Upper lobe of left lung (tissue), 6 donors: ENCODE results near the gene UNC80. TPM values are rescaled to one million over a fixed set of nuclear protein-coding genes. Genes with fewer than 3 reads are reported as not detected.

ENCODE experiments used
- ATAC-seq, 2 donors: fragments of 200-7000 bp; cut with Tn5 transposase; one replicate each; pipeline ENCODE4 v1.9.1; 2022; ENCODE audit warnings: mild to moderate bottlenecking in 2 of 2, moderate library complexity in 2 of 2; ENCODE audit not compliant: low FRiP score in 2 of 2
- DNase-seq, 2 donors: peaks; one replicate each; pipeline ENCODE4 v3.0.0-alpha.2; 2019 to 2020
- H3K27ac ChIP-seq, 4 donors: fragments of 200-600 bp; sonication (generic); one replicate each; pipeline ENCODE4 v1.5.1; 2016 to 2019
- H3K27me3 ChIP-seq, 4 donors: fragments of 200-600 bp; sonication (generic); one replicate each; pipeline ENCODE4 v1.5.1; 2017 to 2019
- H3K36me3 ChIP-seq, 4 donors: fragments of 200-600 bp; sonication (generic); one replicate each; pipeline ENCODE4 v1.5.1; 2016 to 2019
- H3K4me1 ChIP-seq, 4 donors: fragments of 200-600 bp; sonication (generic); one replicate each; pipeline ENCODE4 v1.5.1; 2018 to 2019
- H3K4me3 ChIP-seq, 4 donors: fragments of 200-600 bp; sonication (generic); one replicate each; pipeline ENCODE4 v1.5.1; 2017 to 2019; ENCODE audit warnings: mild to moderate bottlenecking in 2 of 4, moderate library complexity in 1 of 4
- H3K9me3 ChIP-seq, 4 donors: fragments of 200-600 bp; sonication (generic); one replicate each; pipeline ENCODE4 v1.5.1; 2018 to 2019
- EP300 ChIP-seq, 4 donors: sonication (generic); formaldehyde crosslinking; IDR thresholded peaks; one replicate each; pipeline ENCODE4 v1.5.1; 2017; ENCODE audit warnings: antibody characterized with exemption in 4 of 4, control low read depth in 2 of 4
- POLR2A ChIP-seq, 4 donors: fragments of 450-650 bp; IDR thresholded peaks; one replicate each; pipeline ENCODE4 v1.5.1; 2016 to 2017; ENCODE audit warnings: antibody characterized with exemption in 4 of 4, mild to moderate bottlenecking in 2 of 4
- POLR2AphosphoS5 ChIP-seq, 2 donors: sonication (generic); formaldehyde crosslinking; IDR thresholded peaks; one replicate each; pipeline ENCODE4 v1.5.1; 2017; ENCODE audit warnings: antibody characterized with exemption in 2 of 2
- WGBS, 2 donors: methylation state at CpG; one replicate each; pipeline ENCODE4 v1.1.5; 2017 to 2018; 5-methylcytosine and 5-hydroxymethylcytosine counted together
- total RNA-seq, 6 donors: library from RNA; depleted of rRNA in 4 of 6; stranded (reverse); fragments of >200 nt in 4 of 6; gene quantifications; one replicate each; pipeline versions ENCODE4 v1.1.0 to v1.2.1, GENCODE V29; 2016 to 2021
- TF ChIP-seq, protein P1 (sequence below), 6 experiments: fragments of 450-650 bp in 4 of 6; fragments of 200-600 bp in 2 of 6; sonication (generic) in 2 of 6; IDR thresholded peaks; one replicate each; pipeline ENCODE4 v1.5.1; 2016 to 2019; ENCODE audit warnings: antibody characterized with exemption in 6 of 6
- donor health status: DM: no; HTN: no; CAD: no; lungs with moderate emphysema.
- donor health status: DM: no; HTN: yes; CAD: no; lungs with severe emphysema.

Gene UNC80
- total RNA-seq, 6 donors from 2014 or later: under 0.01 to 0.39 (median 0.13) TPM; not detected in 1

DNA sequence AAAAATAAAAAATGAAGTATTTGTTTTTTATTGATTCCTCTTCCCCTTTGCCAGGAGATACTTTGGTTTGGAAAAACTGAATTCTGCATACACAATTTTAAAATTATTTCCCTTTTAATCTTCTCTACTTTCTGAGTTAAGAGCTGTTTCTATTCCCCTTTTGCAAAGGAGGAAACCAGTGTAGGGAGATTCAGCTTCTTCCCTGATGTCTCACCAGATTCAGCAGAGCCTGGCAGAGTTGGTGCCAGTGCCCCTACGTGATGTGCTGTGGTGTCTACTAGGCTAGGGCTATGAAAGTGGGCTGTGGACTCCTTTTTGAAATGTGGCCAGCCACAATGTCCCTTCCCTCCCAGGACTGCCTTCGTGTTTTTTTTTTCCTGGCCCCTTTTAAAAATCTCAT, 233.2 kb downstream of the UNC80 start:
- WGBS, 2 donors: 68 to 85% methylated on average over 2 of the region's 2 CpGs
- ATAC-seq (no peak), DNase-seq (no peak)
- H3K27ac ChIP-seq: no peak overlapping the region
- no peak overlapping the region for H3K4me3 ChIP-seq
- H3K27me3 ChIP-seq: no peaks in the 10 kb centered on the region
- TF ChIP-seq POLR2A (IDR thresholded peaks at IDR 0.05) (no peak), EP300 (IDR thresholded peaks at IDR 0.05) (no peak), POLR2AphosphoS5 (IDR thresholded peaks at IDR 0.05) (no peak)
- TF ChIP-seq, protein P1, sequence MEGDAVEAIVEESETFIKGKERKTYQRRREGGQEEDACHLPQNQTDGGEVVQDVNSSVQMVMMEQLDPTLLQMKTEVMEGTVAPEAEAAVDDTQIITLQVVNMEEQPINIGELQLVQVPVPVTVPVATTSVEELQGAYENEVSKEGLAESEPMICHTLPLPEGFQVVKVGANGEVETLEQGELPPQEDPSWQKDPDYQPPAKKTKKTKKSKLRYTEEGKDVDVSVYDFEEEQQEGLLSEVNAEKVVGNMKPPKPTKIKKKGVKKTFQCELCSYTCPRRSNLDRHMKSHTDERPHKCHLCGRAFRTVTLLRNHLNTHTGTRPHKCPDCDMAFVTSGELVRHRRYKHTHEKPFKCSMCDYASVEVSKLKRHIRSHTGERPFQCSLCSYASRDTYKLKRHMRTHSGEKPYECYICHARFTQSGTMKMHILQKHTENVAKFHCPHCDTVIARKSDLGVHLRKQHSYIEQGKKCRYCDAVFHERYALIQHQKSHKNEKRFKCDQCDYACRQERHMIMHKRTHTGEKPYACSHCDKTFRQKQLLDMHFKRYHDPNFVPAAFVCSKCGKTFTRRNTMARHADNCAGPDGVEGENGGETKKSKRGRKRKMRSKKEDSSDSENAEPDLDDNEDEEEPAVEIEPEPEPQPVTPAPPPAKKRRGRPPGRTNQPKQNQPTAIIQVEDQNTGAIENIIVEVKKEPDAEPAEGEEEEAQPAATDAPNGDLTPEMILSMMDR (IDR thresholded peaks at IDR 0.05): no peak
- H3K9me3 ChIP-seq: no peaks in the 10 kb centered on the region
- H3K4me1 ChIP-seq: peaks cover 28 to 55% (median 36%) of the 10 kb centered on the region in 4 donors
- peaks cover 0 to 14% (median 0%) of the 10 kb centered on the region in 4 donors for H3K36me3 ChIP-seq

DNA sequence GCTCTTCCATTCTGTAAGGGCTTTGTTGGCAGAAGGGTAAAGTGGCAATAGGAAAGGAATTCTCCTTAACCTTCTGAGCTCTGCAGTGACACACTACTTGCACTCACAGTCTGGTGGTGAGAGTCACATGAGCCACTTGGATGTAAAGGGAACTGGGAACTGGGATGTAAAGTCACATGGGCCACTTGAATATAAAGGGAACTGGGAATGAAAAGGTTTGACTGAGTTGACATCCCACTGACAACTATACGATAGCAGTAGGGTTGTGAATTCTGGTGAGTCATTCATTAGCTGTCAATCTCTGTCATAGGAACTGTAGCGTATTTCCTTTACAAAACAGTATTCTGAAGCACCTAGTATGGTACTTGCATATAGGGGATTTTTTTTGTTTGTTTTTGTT, 236.3 kb downstream of the UNC80 start:
- no peaks in the 10 kb centered on the region for H3K9me3 ChIP-seq
- WGBS, 2 donors: 81% methylated on average over 2 of the region's 2 CpGs
- ATAC-seq (peak; percentile 53 to 73), DNase-seq (peak in 1 of 2 donors; percentile 56)
- H3K27me3 ChIP-seq: no peaks in the 10 kb centered on the region
- peaks cover 23 to 51% (median 31%) of the 10 kb centered on the region in 4 donors for H3K4me1 ChIP-seq
- H3K36me3 ChIP-seq: peaks cover 0 to 35% (median 6%) of the 10 kb centered on the region in 4 donors
- no peak overlapping the region for H3K4me3 ChIP-seq
- no peak for TF ChIP-seq POLR2AphosphoS5 (IDR thresholded peaks at IDR 0.05)
- TF ChIP-seq, protein P1 (IDR thresholded peaks at IDR 0.05): no peak
- no peak for TF ChIP-seq EP300 (IDR thresholded peaks at IDR 0.05)
- TF ChIP-seq POLR2A (IDR thresholded peaks at IDR 0.05): no peak
- no peak overlapping the region for H3K27ac ChIP-seq

DNA sequence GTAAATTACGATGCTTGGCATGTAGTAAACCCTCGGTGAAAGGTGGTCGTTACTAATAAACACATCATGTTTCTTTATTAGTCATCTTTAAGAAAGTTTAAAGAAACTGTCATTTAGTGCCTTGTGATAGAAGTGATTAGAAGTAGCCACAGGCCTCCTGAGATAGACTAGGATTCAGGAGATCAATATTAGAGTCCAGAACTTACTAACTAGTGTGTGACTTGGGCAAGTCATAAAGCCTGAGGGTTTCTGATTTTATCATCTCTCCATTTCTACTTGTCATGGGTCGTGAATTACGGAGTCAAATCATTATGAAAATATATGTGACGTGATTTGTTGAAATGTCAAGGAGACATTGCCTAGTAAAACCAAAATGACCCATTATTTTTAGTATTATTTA, 237.5 kb downstream of the UNC80 start:
- peaks cover 0 to 41% (median 6%) of the 10 kb centered on the region in 4 donors for H3K36me3 ChIP-seq
- no peak for ATAC-seq
- no peak for TF ChIP-seq POLR2A (IDR thresholded peaks at IDR 0.05)
- no peak for TF ChIP-seq EP300 (IDR thresholded peaks at IDR 0.05)
- TF ChIP-seq, protein P1 (IDR thresholded peaks at IDR 0.05): no peak

DNA sequence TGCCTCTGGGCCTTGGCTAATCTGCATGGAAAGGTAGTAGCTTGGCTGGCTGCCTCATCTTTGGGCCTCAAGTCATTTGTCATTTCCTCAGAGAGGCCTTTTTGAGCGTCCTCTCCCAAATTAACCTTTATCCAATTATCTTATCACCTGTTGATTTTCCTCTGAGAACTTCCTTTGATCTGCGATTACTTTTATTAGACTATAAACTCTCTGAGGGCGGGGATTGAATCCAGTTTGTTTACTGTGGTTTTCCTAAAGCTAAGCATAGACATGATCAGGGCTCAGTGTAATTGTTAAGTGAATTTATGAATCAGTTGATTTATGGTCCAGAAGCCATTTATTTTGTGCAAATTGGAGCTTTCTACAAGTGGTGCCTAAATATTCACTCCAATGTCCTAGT, 238.3 kb downstream of the UNC80 start:
- TF ChIP-seq POLR2A (IDR thresholded peaks at IDR 0.05): no peak
- no peak for TF ChIP-seq POLR2AphosphoS5 (IDR thresholded peaks at IDR 0.05)
- no peak for TF ChIP-seq EP300 (IDR thresholded peaks at IDR 0.05)
- TF ChIP-seq, protein P1 (IDR thresholded peaks at IDR 0.05): no peak
- no peak overlapping the region for H3K27ac ChIP-seq
- 71 to 74% methylated on average over 3 of the region's 3 CpGs for WGBS, 2 donors
- H3K4me3 ChIP-seq: no peak overlapping the region
- peaks cover 8 to 32% (median 12%) of the 10 kb centered on the region in 4 donors for H3K4me1 ChIP-seq
- H3K9me3 ChIP-seq: no peaks in the 10 kb centered on the region
- no peaks in the 10 kb centered on the region for H3K27me3 ChIP-seq
- H3K36me3 ChIP-seq: peaks cover 0 to 49% (median 8%) of the 10 kb centered on the region in 4 donors
- ATAC-seq (no peak), DNase-seq (no peak)

More for the DNA sequence above, 237.5 kb downstream of the UNC80 start:
- Histone ChIP-seq H3K4me3 (no peak overlapping the region), H3K27ac (no peak overlapping the region), H3K9me3 (no peaks in the 10 kb centered on the region), H3K4me1 (peaks cover 16 to 40% (median 19%) of the 10 kb centered on the region in 4 donors), H3K27me3 (no peaks in the 10 kb centered on the region)
- DNase-seq: no peak
- WGBS, 2 donors: 76% methylated on average over 6 of the region's 6 CpGs

DNA sequence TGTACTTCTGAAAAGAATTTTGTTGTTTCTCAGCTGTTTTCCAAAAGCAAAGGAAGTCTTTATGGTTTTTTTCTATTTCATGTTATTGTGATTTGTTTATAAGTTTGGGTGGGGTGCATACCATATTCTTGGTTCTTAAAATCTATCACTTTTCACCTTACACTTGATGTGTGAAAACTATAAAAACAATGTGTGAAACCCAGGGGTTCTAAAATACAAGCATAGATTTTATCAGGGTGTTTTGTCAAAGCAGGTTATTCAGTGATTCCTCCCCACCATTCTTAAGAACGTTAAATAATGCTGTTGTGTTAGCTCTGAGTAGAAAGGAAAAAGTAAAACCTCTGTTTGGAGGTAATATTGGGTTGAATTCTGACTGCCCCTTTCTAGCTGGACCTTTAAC, 248.5 kb downstream of the UNC80 start:
- ATAC-seq (no peak), DNase-seq (no peak)
- Histone ChIP-seq H3K27ac (no peak overlapping the region), H3K27me3 (no peaks in the 10 kb centered on the region), H3K36me3 (peaks cover 15 to 95% (median 51%) of the 10 kb centered on the region in 4 donors), H3K4me1 (no peaks in the 10 kb centered on the region), H3K9me3 (no peaks in the 10 kb centered on the region), H3K4me3 (no peak overlapping the region)
- 58 to 60% methylated on average over 1 of the region's 1 CpG for WGBS, 2 donors
- no peak for TF ChIP-seq POLR2AphosphoS5 (IDR thresholded peaks at IDR 0.05)
- TF ChIP-seq POLR2A (IDR thresholded peaks at IDR 0.05): no peak
- TF ChIP-seq EP300 (IDR thresholded peaks at IDR 0.05): no peak
- TF ChIP-seq, protein P1 (IDR thresholded peaks at IDR 0.05): no peak
